Osteocyte (in vitro differentiated cells): ENCODE data around the gene NR2F1-AS1. TPM values are rescaled to one million over a fixed set of nuclear protein-coding genes. Genes with fewer than 3 reads are reported as not detected.
"Not testable (repeated sequence)": the region's sequence is repeated elsewhere in the genome, so short reads cannot be mapped to it uniquely, and the experiment has no call there.

Experiments used
- DNase-seq: peaks from one replicate; pipeline ENCODE4 v3.0.0; 2021; ENCODE audit warnings: mixed read lengths; ENCODE audit not compliant: unreplicated experiment; ENCODE audit errors: extremely low spot score
- H3K27ac Mint-ChIP-seq: one replicate; pipeline ENCODE4 v1.8.0; 2021; ENCODE audit warnings: mild to moderate bottlenecking, mixed read lengths; ENCODE audit not compliant: unreplicated experiment
- H3K27me3 Mint-ChIP-seq: one replicate; pipeline ENCODE4 v1.8.0; 2021; ENCODE audit warnings: mixed read lengths; ENCODE audit not compliant: unreplicated experiment
- H3K36me3 Mint-ChIP-seq: one replicate; pipeline ENCODE4 v1.8.0; 2021; ENCODE audit warnings: mixed read lengths; ENCODE audit not compliant: unreplicated experiment
- H3K4me1 Mint-ChIP-seq: one replicate; pipeline ENCODE4 v1.8.0; 2021; ENCODE audit warnings: mixed read lengths; ENCODE audit not compliant: unreplicated experiment
- H3K4me3 Mint-ChIP-seq: one replicate; pipeline ENCODE4 v1.8.0; 2021; ENCODE audit warnings: mild to moderate bottlenecking, moderate library complexity, mixed read lengths; ENCODE audit not compliant: unreplicated experiment
- H3K9me3 Mint-ChIP-seq: one replicate; pipeline ENCODE4 v1.8.0; 2021; ENCODE audit warnings: mixed read lengths; ENCODE audit not compliant: unreplicated experiment
- CTCF ChIP-seq: fragments of 200-600 bp; sonication (generic); IDR thresholded peaks from 2 replicates; pipeline ENCODE4 v1.5.0; 2021; ENCODE audit warnings: antibody characterized with exemption, mild to moderate bottlenecking, moderate library complexity
- total RNA-seq: library from RNA; stranded (reverse); gene quantifications from 2 replicates; pipeline ENCODE4 v1.2.1, GENCODE V29; 2021

The NR2F1-AS1 gene
- total RNA-seq, 1 donor from 2014 or later: 40.9 TPM

- Mint-ChIP-seq H3K4me3 (no peak overlapping the region), H3K9me3 (peaks cover 15% of the 10 kb centered on the region), H3K27ac (no peak overlapping the region), H3K27me3 (no peaks in the 10 kb centered on the region), H3K36me3 (peaks cover 28% of the 10 kb centered on the region), H3K4me1 (peaks cover 10% of the 10 kb centered on the region)
- TF ChIP-seq CTCF: no peak
- no peak for DNase-seq
Observed at GRCh38 chr5:93477816-93478215, 103.2 kb downstream of the NR2F1-AS1 start.

- DNase-seq: no peak
Observed at GRCh38 chr5:93476251-93476742, 104.7 kb downstream of the NR2F1-AS1 start.

GRCh38 chr5:93462916-93463315 lies 118.1 kb downstream of the NR2F1-AS1 start:
- no peak overlapping the region for H3K27ac Mint-ChIP-seq
- no peak for TF ChIP-seq CTCF
- H3K9me3 Mint-ChIP-seq: peaks cover 27% of the 10 kb centered on the region
- peaks cover 27% of the 10 kb centered on the region for H3K36me3 Mint-ChIP-seq
- no peaks in the 10 kb centered on the region for H3K4me1 Mint-ChIP-seq
- H3K27me3 Mint-ChIP-seq: no peaks in the 10 kb centered on the region
- H3K4me3 Mint-ChIP-seq: no peak overlapping the region
- DNase-seq: no peak

More at GRCh38 chr5:93476251-93476742, 104.7 kb downstream of the NR2F1-AS1 start:
- Mint-ChIP-seq H3K27ac (no peak overlapping the region), H3K27me3 (no peaks in the 10 kb centered on the region), H3K4me3 (no peak overlapping the region), H3K4me1 (peaks cover 10% of the 10 kb centered on the region), H3K9me3 (peaks cover 15% of the 10 kb centered on the region), H3K36me3 (peaks cover 28% of the 10 kb centered on the region)
- TF ChIP-seq CTCF: no peak

GRCh38 chr5:93461756-93462155 lies 119.3 kb downstream of the NR2F1-AS1 start:
- no peaks in the 10 kb centered on the region for H3K4me1 Mint-ChIP-seq
- H3K36me3 Mint-ChIP-seq: peaks cover 34% of the 10 kb centered on the region
- peaks cover 27% of the 10 kb centered on the region for H3K9me3 Mint-ChIP-seq
- no peak overlapping the region for H3K4me3 Mint-ChIP-seq
- H3K27me3 Mint-ChIP-seq: no peaks in the 10 kb centered on the region
- no peak overlapping the region for H3K27ac Mint-ChIP-seq
- no peak for DNase-seq
- no peak for TF ChIP-seq CTCF

GRCh38 chr5:93460286-93460685 lies 120.7 kb downstream of the NR2F1-AS1 start:
- no peak for TF ChIP-seq CTCF
- DNase-seq: no peak
- peaks cover 35% of the 10 kb centered on the region for H3K36me3 Mint-ChIP-seq
- no peak overlapping the region for H3K27ac Mint-ChIP-seq
- no peaks in the 10 kb centered on the region for H3K27me3 Mint-ChIP-seq
- no peak overlapping the region for H3K4me3 Mint-ChIP-seq
- no peaks in the 10 kb centered on the region for H3K4me1 Mint-ChIP-seq
- H3K9me3 Mint-ChIP-seq: peaks cover 23% of the 10 kb centered on the region

GRCh38 chr5:93456796-93457195 lies 124.2 kb downstream of the NR2F1-AS1 start:
- peaks cover 22% of the 10 kb centered on the region for H3K36me3 Mint-ChIP-seq
- not testable (repeated sequence) for H3K27me3 Mint-ChIP-seq, H3K9me3 Mint-ChIP-seq, H3K4me1 Mint-ChIP-seq, H3K27ac Mint-ChIP-seq, H3K4me3 Mint-ChIP-seq, DNase-seq
